Activated CD4-positive, alpha-beta memory T cell treated with anti-CD3 and anti-CD28 coated beads, Interleukin-2, amount 10 ng/mL, durations not matched to agents 7 days and 5 days (primary cell): Measurements from ENCODE around the gene TMEM135. TPM values are rescaled to one million over a fixed set of nuclear protein-coding genes. Genes with fewer than 3 reads are reported as not detected.
"Not testable (repeated sequence)": the region's sequence is repeated elsewhere in the genome, so short reads cannot be mapped to it uniquely, and the experiment has no call there.

Experiments used
- CTCF ChIA-PET: fragments of 350-600 bp; sonication (Branson Sonifier 250); formaldehyde crosslinking; loops from one replicate; lab custom pipeline; 2021; ENCODE audit warnings: antibody characterized with exemption, inconsistent platforms; lab: Charles Lee
- POLR2A ChIA-PET: fragments of 350-600 bp; sonication (Branson Sonifier 250); formaldehyde crosslinking; loops from one replicate; lab custom pipeline; 2021; ENCODE audit warnings: antibody characterized with exemption; lab: Charles Lee
- DNase-seq: peaks from one replicate; pipeline ENCODE4 v3.0.0-alpha.2; 2020
- H3K27ac Mint-ChIP-seq: one replicate; pipeline ENCODE4 v1.8.0; 2021; ENCODE audit warnings: mild to moderate bottlenecking, mixed read lengths
- H3K27me3 Mint-ChIP-seq: one replicate; pipeline ENCODE4 v1.8.0; 2021; ENCODE audit warnings: mixed read lengths
- H3K36me3 Mint-ChIP-seq: one replicate; pipeline ENCODE4 v1.8.0; 2021; ENCODE audit warnings: low read depth, mixed read lengths
- H3K4me1 Mint-ChIP-seq: one replicate; pipeline ENCODE4 v1.8.0; 2021; ENCODE audit warnings: mixed read lengths
- H3K4me3 Mint-ChIP-seq: one replicate; pipeline ENCODE4 v1.8.0; 2021; ENCODE audit warnings: mild to moderate bottlenecking, mixed read lengths
- H3K9me3 Mint-ChIP-seq: one replicate; pipeline ENCODE4 v1.8.0; 2021; ENCODE audit warnings: mixed read lengths
- total RNA-seq, 2 experiments: library from RNA; stranded (reverse); gene quantifications; one replicate each; pipeline ENCODE4 v1.2.3, GENCODE V29; 2021

The TMEM135 gene
- total RNA-seq, 2 experiments from 2014 or later, result 38.3 to 46.9 TPM

GRCh38 chr11:87173185-87174039 is 135.7 kb downstream of the TMEM135 start:
- Mint-ChIP-seq H3K4me3 (no peak overlapping the region), H3K36me3 (peaks cover 20% of the 10 kb centered on the region), H3K27ac (no peak overlapping the region), H3K4me1 (peaks cover 8% of the 10 kb centered on the region), H3K27me3 (no peaks in the 10 kb centered on the region), H3K9me3 (peaks cover 16% of the 10 kb centered on the region)
- ChIA-PET CTCF (no interaction called here), POLR2A (no interaction called here)
- DNase-seq, result no peak

GRCh38 chr11:87174870-87175269 is 137.1 kb downstream of the TMEM135 start:
- H3K4me1 Mint-ChIP-seq, result peaks cover 8% of the 10 kb centered on the region
- H3K4me3 Mint-ChIP-seq, result no peak overlapping the region
- H3K9me3 Mint-ChIP-seq, result peaks cover 9% of the 10 kb centered on the region
- H3K27me3 Mint-ChIP-seq, result no peaks in the 10 kb centered on the region
- ChIA-PET POLR2A (no interaction called here), CTCF (no interaction called here)
- H3K27ac Mint-ChIP-seq, result no peak overlapping the region
- H3K36me3 Mint-ChIP-seq, result peaks cover 29% of the 10 kb centered on the region
- DNase-seq, result no peak

GRCh38 chr11:87176044-87176443 is 138.3 kb downstream of the TMEM135 start:
- H3K9me3 Mint-ChIP-seq, result peaks cover 9% of the 10 kb centered on the region
- H3K36me3 Mint-ChIP-seq, result peaks cover 34% of the 10 kb centered on the region
- DNase-seq, result no peak
- peaks cover 8% of the 10 kb centered on the region for H3K4me1 Mint-ChIP-seq
- H3K27ac Mint-ChIP-seq, result no peak overlapping the region
- no peaks in the 10 kb centered on the region for H3K27me3 Mint-ChIP-seq
- ChIA-PET POLR2A (no interaction called here), CTCF (no interaction called here)
- no peak overlapping the region for H3K4me3 Mint-ChIP-seq

GRCh38 chr11:87179621-87180020 is 141.9 kb downstream of the TMEM135 start:
- H3K36me3 Mint-ChIP-seq, result peaks cover 33% of the 10 kb centered on the region

GRCh38 chr11:87180742-87181141 is 143.0 kb downstream of the TMEM135 start:
- Mint-ChIP-seq H3K27me3 (no peaks in the 10 kb centered on the region), H3K36me3 (peaks cover 32% of the 10 kb centered on the region), H3K4me3 (no peak overlapping the region), H3K27ac (no peak overlapping the region), H3K4me1 (no peaks in the 10 kb centered on the region), H3K9me3 (peaks cover 9% of the 10 kb centered on the region)
- no peak for DNase-seq
- ChIA-PET CTCF (no interaction called here), POLR2A (no interaction called here)

More at GRCh38 chr11:87179621-87180020, 141.9 kb downstream of the TMEM135 start:
- H3K4me3 Mint-ChIP-seq, result no peak overlapping the region
- no peaks in the 10 kb centered on the region for H3K4me1 Mint-ChIP-seq
- no peak overlapping the region for H3K27ac Mint-ChIP-seq
- no peaks in the 10 kb centered on the region for H3K27me3 Mint-ChIP-seq
- H3K9me3 Mint-ChIP-seq, result peaks cover 9% of the 10 kb centered on the region
- POLR2A ChIA-PET, result no interaction called here
- CTCF ChIA-PET, result no interaction called here
- no peak for DNase-seq

- DNase-seq, result no peak
- ChIA-PET CTCF (no interaction called here), POLR2A (no interaction called here)
- no peaks in the 10 kb centered on the region for H3K4me1 Mint-ChIP-seq
- H3K27ac Mint-ChIP-seq, result no peak overlapping the region
- H3K36me3 Mint-ChIP-seq, result peaks cover 32% of the 10 kb centered on the region
- no peak overlapping the region for H3K4me3 Mint-ChIP-seq
- H3K9me3 Mint-ChIP-seq, result peaks cover 9% of the 10 kb centered on the region
- no peaks in the 10 kb centered on the region for H3K27me3 Mint-ChIP-seq
Observed at GRCh38 chr11:87181143-87181542, 143.4 kb downstream of the TMEM135 start.

- peaks cover 7% of the 10 kb centered on the region for H3K36me3 Mint-ChIP-seq
- ChIA-PET POLR2A (no interaction called here), CTCF (no interaction called here)
- no peak overlapping the region for H3K4me3 Mint-ChIP-seq
- no peaks in the 10 kb centered on the region for H3K9me3 Mint-ChIP-seq
- H3K4me1 Mint-ChIP-seq, result no peaks in the 10 kb centered on the region
- no peak overlapping the region for H3K27ac Mint-ChIP-seq
- no peaks in the 10 kb centered on the region for H3K27me3 Mint-ChIP-seq
- DNase-seq, result no peak
Observed at GRCh38 chr11:87185228-87185627, 147.5 kb downstream of the TMEM135 start.

GRCh38 chr11:87187076-87187475 is 149.3 kb downstream of the TMEM135 start:
- peaks cover 2% of the 10 kb centered on the region for H3K36me3 Mint-ChIP-seq
- H3K27ac Mint-ChIP-seq, result no peak overlapping the region
- H3K27me3 Mint-ChIP-seq, result no peaks in the 10 kb centered on the region
- H3K9me3 Mint-ChIP-seq, result no peaks in the 10 kb centered on the region
- no peak for DNase-seq
- H3K4me3 Mint-ChIP-seq, result no peak overlapping the region
- H3K4me1 Mint-ChIP-seq, result no peaks in the 10 kb centered on the region
- ChIA-PET POLR2A (no interaction called here), CTCF (no interaction called here)

GRCh38 chr11:87187930-87188329 is 150.2 kb downstream of the TMEM135 start:
- ChIA-PET CTCF (no interaction called here), POLR2A (no interaction called here)

GRCh38 chr11:87188396-87188795 is 150.7 kb downstream of the TMEM135 start:
- H3K27me3 Mint-ChIP-seq, H3K4me3 Mint-ChIP-seq, H3K4me1 Mint-ChIP-seq, DNase-seq, CTCF ChIA-PET, H3K36me3 Mint-ChIP-seq, POLR2A ChIA-PET, H3K27ac Mint-ChIP-seq, H3K9me3 Mint-ChIP-seq: not testable (repeated sequence)

More at GRCh38 chr11:87187930-87188329, 150.2 kb downstream of the TMEM135 start:
- H3K36me3 Mint-ChIP-seq, result peaks cover 2% of the 10 kb centered on the region
- H3K27me3 Mint-ChIP-seq, result no peaks in the 10 kb centered on the region
- DNase-seq, result no peak
- no peaks in the 10 kb centered on the region for H3K4me1 Mint-ChIP-seq
- no peak overlapping the region for H3K4me3 Mint-ChIP-seq
- H3K27ac Mint-ChIP-seq, result no peak overlapping the region
- no peaks in the 10 kb centered on the region for H3K9me3 Mint-ChIP-seq

- DNase-seq, H3K27ac Mint-ChIP-seq, H3K4me1 Mint-ChIP-seq, POLR2A ChIA-PET, H3K9me3 Mint-ChIP-seq, H3K4me3 Mint-ChIP-seq, H3K27me3 Mint-ChIP-seq, H3K36me3 Mint-ChIP-seq, CTCF ChIA-PET: not testable (repeated sequence)
Observed at GRCh38 chr11:87188921-87189320, 151.2 kb downstream of the TMEM135 start.

GRCh38 chr11:87190071-87190470 is 152.3 kb downstream of the TMEM135 start:
- Mint-ChIP-seq H3K27me3 (no peaks in the 10 kb centered on the region), H3K27ac (no peak overlapping the region), H3K36me3 (peaks cover 2% of the 10 kb centered on the region), H3K4me1 (no peaks in the 10 kb centered on the region), H3K4me3 (no peak overlapping the region), H3K9me3 (no peaks in the 10 kb centered on the region)
- ChIA-PET POLR2A (interaction anchor here (0.7 kb wide), 1 partner anchor 1533 kb away, joined by 4 read pairs; no protein-coding TSS in a partner anchor), CTCF (no interaction called here)
- DNase-seq, result no peak

GRCh38 chr11:87193756-87194470 is 156.2 kb downstream of the TMEM135 start:
- Mint-ChIP-seq H3K36me3 (peaks cover 2% of the 10 kb centered on the region), H3K9me3 (no peaks in the 10 kb centered on the region), H3K4me3 (no peak overlapping the region), H3K27ac (no peak overlapping the region), H3K27me3 (no peaks in the 10 kb centered on the region), H3K4me1 (no peaks in the 10 kb centered on the region)
- no peak for DNase-seq
- ChIA-PET CTCF (interaction anchor here (0.6 kb wide), 1 partner anchor 9 kb away, joined by 4 read pairs; no protein-coding TSS in a partner anchor), POLR2A (no interaction called here)
